NCI-H2029 treated with DMSO at 0.1 percent for 48 hours (cell line): ENCODE data around the gene ZFYVE27.
"Not testable (repeated sequence)": the region's sequence is repeated elsewhere in the genome, so short reads cannot be mapped to it uniquely, and the experiment has no call there.

Source experiments
- DNase-seq: peaks from one replicate; lab custom pipeline; 2025; lab: John Stamatoyannopoulos, UW

The ZFYVE27 gene

GRCh38 chr10:97736902-97737769 is at the start of gene ZFYVE27:
ZFYVE27 (plus strand) TSS chr10:97737128; CDS start chr10:97738478, 1,350 bp downstream.
- peak; percentile 15 for DNase-seq

DNA sequence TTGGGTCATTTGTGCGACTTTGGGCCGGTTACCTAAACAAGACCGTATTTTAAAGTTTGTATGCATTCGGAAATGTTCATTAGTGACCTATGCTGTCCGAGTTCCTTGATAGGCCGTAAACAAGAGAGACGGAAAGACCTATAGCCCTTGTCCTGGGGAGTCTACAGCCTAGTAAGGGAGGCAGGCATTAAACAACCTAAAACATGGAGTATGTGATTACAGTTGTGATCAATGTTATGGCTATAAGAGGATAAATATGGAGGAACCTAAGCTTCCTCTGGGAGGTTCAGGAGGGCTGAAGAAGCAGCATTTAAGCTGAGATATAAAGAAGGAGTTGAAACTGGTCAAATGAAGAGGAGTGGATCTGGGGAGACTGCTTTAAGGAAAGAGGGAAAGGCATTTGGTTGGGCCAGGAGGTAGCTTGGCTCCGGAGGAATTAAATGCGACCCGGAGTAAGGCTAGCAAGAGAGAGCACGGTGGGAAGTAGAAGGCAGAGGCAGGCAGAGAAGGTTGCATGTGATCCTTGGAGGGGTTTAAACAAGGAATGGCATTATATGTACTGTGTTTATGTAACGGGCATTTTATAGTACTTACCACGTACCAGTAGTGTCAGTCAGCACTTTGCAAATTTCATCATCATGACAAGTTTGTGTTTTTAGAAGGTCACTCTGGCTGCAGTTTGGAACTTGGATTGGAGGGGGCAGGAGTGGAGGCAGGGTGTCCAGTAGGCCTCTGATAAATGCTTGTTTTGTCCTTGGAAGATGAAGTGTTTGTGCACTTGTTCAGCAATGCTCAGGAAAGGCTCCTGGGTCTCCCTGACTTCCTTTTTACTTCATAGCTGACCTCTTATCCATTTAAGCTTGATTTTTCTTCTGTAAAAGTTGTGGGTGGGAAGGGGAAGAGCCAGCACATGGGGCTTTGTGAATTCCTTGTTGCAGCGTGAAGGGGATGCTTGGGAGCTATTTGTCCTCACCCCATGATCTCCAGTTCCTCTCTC is 48.8 kb upstream of the ZFYVE27 start:
- DNase-seq: no peak

DNA sequence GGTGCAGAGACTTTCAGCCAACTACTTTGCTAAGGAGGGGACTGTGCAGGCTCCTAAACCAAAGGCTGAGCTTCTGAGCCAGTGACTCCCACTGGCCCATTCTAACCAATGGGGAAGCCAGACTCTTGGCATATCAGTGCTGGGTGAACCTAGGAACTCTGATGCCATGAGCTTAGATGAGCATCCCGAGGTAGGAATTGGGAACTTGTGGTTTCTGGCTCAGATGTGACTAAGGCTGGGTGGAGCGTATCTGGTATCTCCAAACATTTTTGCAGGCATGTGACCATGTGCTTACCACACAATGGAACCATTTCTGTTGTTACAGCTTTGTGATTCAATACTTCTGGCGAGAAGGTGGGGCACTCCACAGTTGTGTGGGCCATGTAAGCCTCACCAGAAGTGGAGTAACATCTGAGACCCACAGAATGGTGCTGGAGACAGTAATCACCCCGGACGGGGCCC is 47.3 kb upstream of the ZFYVE27 start:
- no peak for DNase-seq

GRCh38 chr10:97690133-97690532 is 46.8 kb upstream of the ZFYVE27 start:
- DNase-seq: no peak

- not testable (repeated sequence) for DNase-seq
Observed at GRCh38 chr10:97698072-97698655, 38.8 kb upstream of the ZFYVE27 start.

GRCh38 chr10:97701438-97702069 is 35.4 kb upstream of the ZFYVE27 start:
- peak; percentile 18 for DNase-seq

DNA sequence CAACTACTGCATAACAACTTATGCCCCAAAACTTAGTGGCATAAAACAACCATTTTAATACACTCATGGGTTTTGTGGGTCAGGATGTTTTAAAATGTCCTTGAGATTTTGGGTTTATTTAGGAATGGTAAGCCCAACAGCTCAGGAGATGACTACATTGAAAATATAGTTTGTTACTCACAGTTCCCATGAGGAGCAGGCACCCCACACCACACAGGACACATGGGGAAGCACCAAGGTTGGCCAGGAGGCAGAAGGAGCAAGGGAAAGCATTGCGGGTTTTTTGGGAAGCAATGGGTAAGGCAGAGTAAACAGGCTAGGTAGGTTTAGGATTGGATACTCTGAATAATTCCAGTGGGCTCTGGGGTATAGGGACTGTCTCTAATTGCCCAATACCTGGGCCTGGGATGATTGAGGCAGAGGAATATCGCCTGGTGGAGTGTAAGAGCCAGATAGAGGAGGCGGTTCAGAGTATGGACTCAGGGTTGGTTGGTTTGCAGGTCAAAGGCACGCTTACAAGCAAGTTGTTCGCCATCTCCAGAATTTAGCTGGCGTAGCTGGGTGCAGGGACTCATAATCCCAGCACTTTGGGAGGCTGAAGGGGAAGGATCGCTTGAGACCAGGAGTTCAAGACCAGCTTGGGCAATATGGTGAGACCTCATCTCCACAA is 33.4 kb upstream of the ZFYVE27 start:
- DNase-seq: no peak

DNA sequence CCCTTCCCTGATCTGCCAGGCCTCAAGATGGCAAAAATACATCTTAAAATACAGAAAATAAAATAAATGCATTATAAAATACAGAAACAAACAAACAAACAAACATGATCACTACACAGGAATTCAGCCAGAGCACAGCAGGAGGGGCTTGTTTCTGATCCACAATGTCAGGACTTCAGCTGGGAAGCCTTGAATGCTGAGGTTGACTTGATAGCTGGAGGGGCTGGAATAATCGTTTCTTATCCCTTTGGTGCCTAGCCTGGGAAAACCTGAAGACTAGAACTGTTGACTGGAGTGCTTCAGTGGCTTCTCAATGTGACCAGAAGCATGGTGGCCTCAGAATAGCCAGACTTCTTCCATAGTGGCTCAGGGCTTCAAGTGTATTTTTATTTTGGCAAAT is 32.6 kb upstream of the ZFYVE27 start:
- no peak for DNase-seq

DNA sequence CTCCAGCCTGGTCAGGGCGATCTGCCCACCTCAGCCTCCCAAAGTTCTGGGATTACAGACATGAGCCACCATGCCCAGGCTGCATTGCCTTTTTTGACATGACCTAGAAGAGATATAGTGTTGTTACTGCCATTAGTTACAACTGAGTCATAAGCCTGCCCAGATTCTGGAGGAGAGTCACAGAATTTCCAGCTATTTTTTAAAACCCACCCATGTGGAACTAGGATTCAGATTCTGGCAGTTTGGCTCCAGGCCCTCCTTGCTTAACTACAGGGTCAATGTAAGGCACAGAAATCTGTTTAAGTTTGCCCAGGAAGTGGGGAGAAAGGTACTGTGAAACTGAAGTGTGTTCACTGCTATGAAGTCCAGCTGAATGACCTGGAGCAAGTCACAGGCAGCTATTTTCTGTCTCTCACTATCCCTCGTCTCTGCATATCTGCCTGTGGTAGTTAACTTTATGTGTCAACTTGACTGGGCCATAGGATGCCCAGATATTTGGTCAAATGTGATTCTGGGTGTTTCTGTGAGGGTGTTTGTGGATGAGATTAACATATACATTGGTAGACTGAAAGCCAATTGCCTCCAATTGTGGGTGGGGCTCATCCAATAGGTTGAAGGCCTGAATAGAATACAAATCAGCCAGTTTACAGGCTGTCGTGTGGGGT is 31.8 kb upstream of the ZFYVE27 start:
- no peak for DNase-seq

DNA sequence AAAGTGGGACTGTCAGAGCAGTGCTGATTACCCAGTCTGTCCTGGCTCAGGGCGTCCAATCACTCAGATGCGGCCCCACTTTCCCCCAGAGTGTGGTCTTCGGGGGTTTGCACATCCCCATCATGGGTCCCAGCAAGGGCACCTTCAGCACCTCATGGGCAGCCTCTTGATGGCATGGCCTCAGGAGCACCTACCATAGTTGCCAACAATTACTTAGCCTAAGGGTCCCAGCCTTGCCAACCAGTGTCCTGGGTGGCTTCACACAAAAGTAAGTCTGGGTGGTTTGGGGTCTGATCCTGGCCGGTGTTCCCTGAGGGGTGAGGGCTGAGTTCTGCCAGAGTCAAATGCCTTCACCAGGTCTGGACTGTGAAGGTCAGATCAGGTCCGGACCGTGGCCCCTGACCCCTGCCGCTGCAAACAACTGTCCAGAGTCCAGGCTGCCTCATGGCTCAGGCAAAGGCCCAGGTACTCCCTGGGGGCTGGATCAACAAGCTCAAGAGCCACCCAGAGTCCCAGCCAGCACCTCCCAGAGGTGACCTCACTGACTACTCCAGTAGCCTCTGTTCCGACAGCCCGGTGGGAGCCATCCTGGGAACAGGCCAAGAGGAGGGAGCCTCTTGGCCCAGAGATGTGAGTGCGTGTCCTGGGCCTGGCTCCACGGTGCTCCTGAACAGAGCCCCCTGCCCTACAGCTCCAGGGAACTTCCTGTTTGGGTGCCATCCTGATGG is 29.6 kb upstream of the ZFYVE27 start:
- no peak for DNase-seq

DNA sequence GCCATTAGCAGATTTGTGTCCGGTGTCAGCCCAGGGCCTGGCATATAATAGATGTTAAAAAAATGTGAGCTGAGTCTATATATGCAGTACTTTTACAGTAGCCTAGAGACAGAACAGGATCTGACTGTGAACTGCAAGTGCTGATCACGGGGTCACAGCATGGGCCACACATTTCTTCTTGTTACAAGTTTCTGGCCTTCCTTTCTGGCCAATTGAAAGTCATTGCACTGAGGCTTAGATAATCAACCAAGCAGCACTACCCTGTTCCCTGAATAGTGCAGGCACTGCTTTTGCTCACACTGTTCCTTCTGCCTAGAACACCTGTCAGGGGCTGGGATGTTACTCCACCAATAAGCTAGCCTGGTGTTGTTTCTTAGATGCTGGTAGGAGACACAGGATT is 28.8 kb upstream of the ZFYVE27 start:
- DNase-seq: no peak

DNA sequence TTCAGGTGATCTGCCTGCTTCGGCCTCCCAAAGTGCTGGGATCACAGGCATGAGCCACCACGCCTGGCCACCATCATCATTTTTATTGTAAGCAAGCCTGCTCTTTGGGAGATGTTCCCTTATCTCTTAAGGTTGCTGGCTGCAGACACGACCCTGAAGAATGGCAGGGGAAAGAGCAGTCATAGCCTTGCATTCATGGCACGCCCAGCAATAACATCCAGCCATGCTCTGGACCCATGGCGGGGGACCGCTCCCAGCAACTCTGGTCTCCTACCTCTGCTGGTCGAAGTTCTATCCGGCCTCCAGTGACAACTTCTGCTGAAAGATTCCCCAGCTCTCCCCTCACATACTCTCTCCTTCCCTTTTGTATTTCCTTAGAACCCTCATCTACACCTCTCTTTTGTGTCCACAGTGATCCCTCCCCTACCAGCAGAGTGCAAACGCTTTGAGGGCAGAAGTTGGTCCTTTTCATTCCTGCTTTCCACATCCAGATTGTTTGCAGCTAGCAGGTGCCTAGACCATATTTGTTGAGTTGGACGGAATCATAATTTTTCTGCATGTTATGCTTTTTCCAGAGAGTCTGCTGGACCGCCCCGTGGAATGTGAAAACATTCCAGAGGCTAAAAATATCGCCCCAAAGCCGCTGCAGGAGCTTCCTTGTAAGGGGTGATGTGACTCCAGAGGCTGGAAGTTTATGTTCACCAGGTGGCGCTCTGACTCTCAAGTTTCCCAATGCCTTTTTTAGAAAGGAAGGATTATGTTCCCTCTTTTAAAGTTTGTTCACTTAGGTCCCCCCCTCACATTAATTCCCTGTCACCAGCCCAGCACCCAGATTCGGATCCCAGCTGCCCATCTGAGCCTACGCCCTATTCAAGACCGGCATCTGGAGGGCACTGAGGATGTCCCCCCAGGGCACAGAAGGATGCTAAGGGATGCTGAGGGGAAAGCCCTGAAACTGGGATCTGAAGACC is 27.7 kb upstream of the ZFYVE27 start:
- no peak for DNase-seq

- no peak for DNase-seq
Observed at GRCh38 chr10:97711640-97712572, 25.0 kb upstream of the ZFYVE27 start.

DNA sequence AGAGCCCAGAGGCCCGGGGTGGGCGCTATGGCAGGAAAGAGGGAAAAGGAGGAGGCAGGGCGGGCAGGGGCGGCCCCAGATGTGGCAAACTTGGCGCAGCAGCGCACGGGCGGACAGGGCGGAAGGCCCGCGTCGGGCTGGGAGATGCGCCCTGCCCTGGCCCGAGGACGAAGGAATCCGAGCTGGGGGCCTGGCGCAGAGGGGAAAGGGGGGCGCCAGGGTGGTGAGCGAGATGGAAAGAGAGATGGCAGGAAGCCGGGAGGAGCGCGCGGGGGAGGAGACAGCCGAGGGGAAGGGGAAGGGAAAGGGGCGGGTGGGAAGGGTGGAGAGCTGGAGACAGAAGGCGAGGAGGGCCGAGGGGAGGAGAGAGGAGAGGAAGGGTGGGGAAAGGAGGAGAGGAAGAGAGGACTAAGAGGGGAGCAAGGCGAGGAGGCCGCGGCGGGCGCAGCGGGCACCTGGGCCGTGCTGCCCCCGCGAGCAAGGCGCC is 23.5 kb upstream of the ZFYVE27 start, which contains the start of gene MARVELD1:
Gene MARVELD1 (plus strand): TSS at position 392 of the 487 bp plus-strand sequence. CDS start 147 bp downstream, outside the sequence.
- DNase-seq: no peak

DNA sequence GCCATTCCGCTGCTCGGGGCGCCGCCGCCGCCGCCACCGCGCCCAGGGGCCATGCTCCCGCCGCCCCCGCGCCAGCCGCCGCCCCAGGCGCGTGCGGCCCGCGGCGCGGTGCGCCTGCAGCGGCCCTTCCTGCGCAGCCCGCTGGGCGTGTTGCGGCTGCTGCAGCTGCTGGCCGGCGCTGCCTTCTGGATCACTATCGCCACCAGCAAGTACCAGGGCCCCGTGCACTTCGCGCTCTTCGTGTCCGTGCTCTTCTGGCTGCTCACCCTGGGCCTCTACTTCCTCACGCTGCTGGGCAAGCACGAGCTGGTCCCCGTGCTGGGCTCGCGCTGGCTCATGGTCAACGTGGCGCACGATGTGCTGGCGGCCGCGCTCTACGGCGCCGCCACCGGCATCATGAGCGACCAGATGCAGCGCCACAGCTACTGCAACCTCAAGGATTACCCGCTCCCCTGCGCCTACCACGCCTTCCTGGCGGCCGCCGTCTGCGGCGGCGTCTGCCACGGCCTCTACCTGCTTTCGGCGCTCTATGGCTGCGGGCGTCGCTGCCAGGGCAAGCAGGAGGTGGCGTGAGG is 23.0 kb upstream of the ZFYVE27 start:
- no peak for DNase-seq

GRCh38 chr10:97714401-97715258 is 22.3 kb upstream of the ZFYVE27 start:
- no peak for DNase-seq
